GM23248 (cell line): ENCODE data around the gene FER. TPM values are rescaled to one million over a fixed set of nuclear protein-coding genes. Genes with fewer than 3 reads are reported as not detected.
"Not testable (repeated sequence)": the region's sequence is repeated elsewhere in the genome, so short reads cannot be mapped to it uniquely, and the experiment has no call there.

ENCODE experiments used
- DNase-seq: peaks from one replicate; pipeline ENCODE4 v3.0.0-alpha.2; 2015
- H2AFZ ChIP-seq: fragments of 200-600 bp; sonication (generic); 2 replicates; pipeline ENCODE4 v1.6.1; 2016; ENCODE audit warnings: antibody characterized with exemption
- H3F3A ChIP-seq: fragments of 200-600 bp; sonication (generic); 2 replicates; pipeline ENCODE4 v1.6.1; 2016; ENCODE audit warnings: mild to moderate bottlenecking, antibody characterized with exemption, mixed run types; ENCODE audit not compliant: insufficient read depth
- H3K27ac ChIP-seq: fragments of 200-600 bp; sonication (generic); 2 replicates; pipeline ENCODE4 v1.5.1; 2016; ENCODE audit warnings: mild to moderate bottlenecking
- H3K27me3 ChIP-seq: fragments of 200-600 bp; sonication (generic); replicated peaks from 2 replicates; pipeline ENCODE4 v1.6.1; 2016; ENCODE audit warnings: mild to moderate bottlenecking; ENCODE audit not compliant: insufficient read depth
- H3K36me3 ChIP-seq: fragments of 200-600 bp; sonication (generic); 2 replicates; pipeline ENCODE4 v1.6.1; 2016; ENCODE audit warnings: low read depth, mild to moderate bottlenecking
- H3K4me1 ChIP-seq: fragments of 200-600 bp; sonication (generic); 2 replicates; pipeline ENCODE4 v1.6.1; 2016; ENCODE audit warnings: mild to moderate bottlenecking; ENCODE audit not compliant: insufficient read depth
- H3K4me2 ChIP-seq: fragments of 200-600 bp; sonication (generic); one replicate; pipeline ENCODE4 v1.6.1; 2016; ENCODE audit warnings: mild to moderate bottlenecking; ENCODE audit not compliant: unreplicated experiment
- H3K4me3 ChIP-seq: fragments of 200-600 bp; sonication (generic); 2 replicates; pipeline ENCODE4 v1.5.1; 2016; ENCODE audit warnings: mild to moderate bottlenecking
- H3K79me2 ChIP-seq: fragments of 200-600 bp; sonication (generic); 2 replicates; pipeline ENCODE4 v1.6.1; 2016; ENCODE audit warnings: mild to moderate bottlenecking; ENCODE audit not compliant: insufficient read depth
- H3K9ac ChIP-seq: fragments of 200-600 bp; sonication (generic); 2 replicates; pipeline ENCODE4 v1.6.1; 2016; ENCODE audit warnings: mild to moderate bottlenecking
- H3K9me2 ChIP-seq: fragments of 200-600 bp; sonication (generic); 2 replicates; pipeline ENCODE4 v1.6.1; 2016; ENCODE audit warnings: mixed run types, mild to moderate bottlenecking, moderate library complexity; ENCODE audit not compliant: insufficient read depth
- H3K9me3 ChIP-seq: fragments of 200-600 bp; sonication (generic); one replicate; pipeline ENCODE4 v1.6.1; 2017; ENCODE audit warnings: low read depth
- H4K20me1 ChIP-seq: fragments of 200-600 bp; sonication (generic); 2 replicates; pipeline ENCODE4 v1.6.0; 2016; ENCODE audit not compliant: insufficient read depth
- EZH2 ChIP-seq: fragments of 200-600 bp; sonication (generic); IDR thresholded peaks from 2 replicates; pipeline ENCODE4 v1.6.1; 2018; ENCODE audit warnings: antibody characterized with exemption, mild to moderate bottlenecking; ENCODE audit not compliant: insufficient read depth, poor library complexity, severe bottlenecking
- EZH2phosphoT487 ChIP-seq: fragments of 200-600 bp; sonication (generic); IDR thresholded peaks from 2 replicates; pipeline ENCODE4 v1.6.1; 2018; ENCODE audit warnings: antibody characterized with exemption, moderate library complexity, mild to moderate bottlenecking, low read depth; ENCODE audit not compliant: insufficient read depth
- WGBS, 2 experiments: methylation state at CpG; one replicate each; pipeline ENCODE4 v1.1.6; 2015 to 2017; ENCODE audit warnings: low lambda C conversion rate in 2 of 2, low coverage in 1 of 2; ENCODE audit errors: missing lambda C conversion rate in 2 of 2; 5-methylcytosine and 5-hydroxymethylcytosine counted together
- in situ Hi-C: fragments of 300-500 bp; cut with MboI; formaldehyde crosslinking; loops from 2 replicates; pipeline ENCODE4 v1.15.0; 2020
- polyA plus RNA-seq: library from polyadenylated mRNA; unstranded; fragments of >200 nt; fragmentation: Nextera tagmentation; extraction: Ambion mirVana; gene quantifications from 2 replicates; pipeline ENCODE4 v1.2.1, GENCODE V29; 2016
- total RNA-seq: library from RNA; depleted of rRNA; stranded (reverse); fragments of >200 nt; shearing (Covaris generic); gene quantifications from 2 replicates; pipeline ENCODE4 v1.2.3, GENCODE V29; 2014

FER gene
- total and polyA plus RNA-seq, 2 experiments from 2014 or later = 16.6 to 24.9 TPM

DNA sequence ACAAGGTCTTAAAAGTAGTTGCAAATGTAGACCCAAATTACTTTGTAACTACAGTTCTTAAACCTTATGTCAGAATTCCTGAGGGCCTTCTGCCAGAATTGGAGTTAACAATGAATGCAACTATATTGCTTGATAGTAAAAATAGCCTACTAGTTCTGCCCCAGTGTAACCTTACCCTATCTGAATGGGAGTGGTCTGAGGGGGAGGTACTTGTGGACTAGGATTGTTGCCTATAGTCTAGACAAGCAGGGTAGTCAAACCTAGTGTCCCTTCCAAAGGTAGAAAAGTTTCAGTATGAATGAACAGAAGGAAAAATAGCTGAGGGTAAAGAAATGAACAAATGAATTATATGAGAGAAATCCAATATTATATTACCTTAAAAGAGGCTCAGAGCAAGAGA, 419.9 kb downstream of the FER start:
- Histone ChIP-seq H3K36me3 (no peaks in the 10 kb centered on the region), H3K79me2 (no peaks in the 10 kb centered on the region), H2AFZ (no peak overlapping the region), H3K27me3 (no peaks in the 10 kb centered on the region), H3K9me2 (no peaks in the 10 kb centered on the region), H3K9ac (no peak overlapping the region), H3K4me1 (no peaks in the 10 kb centered on the region), H3K4me3 (no peak overlapping the region), H3F3A (no peaks in the 10 kb centered on the region), H4K20me1 (no peaks in the 10 kb centered on the region), H3K4me2 (no peak overlapping the region), H3K27ac (no peak overlapping the region), H3K9me3 (no peaks in the 10 kb centered on the region)
- no peak for DNase-seq
- in situ Hi-C loops = no loop called here
- TF ChIP-seq EZH2phosphoT487 (no peak), EZH2 (no peak)

DNA sequence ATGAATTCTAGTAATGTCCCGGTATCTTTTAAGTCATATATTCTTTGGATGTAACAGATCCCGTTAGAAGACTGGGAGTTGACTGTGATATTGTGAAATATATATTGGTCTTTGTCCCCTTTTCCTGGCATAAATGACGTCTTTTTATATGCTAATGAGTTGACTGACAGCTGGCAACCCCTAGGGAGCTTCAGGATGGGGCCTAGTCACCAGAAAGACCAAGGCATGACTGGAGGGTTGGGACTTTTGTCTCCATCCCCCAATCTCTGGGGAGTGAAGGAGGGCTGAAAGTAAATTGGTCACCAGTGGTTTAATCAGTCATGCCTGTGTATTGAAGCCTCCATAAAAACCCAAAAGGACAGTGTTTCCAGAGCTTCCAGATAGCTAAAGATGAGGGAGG, 420.5 kb downstream of the FER start:
- Histone ChIP-seq H3F3A (no peaks in the 10 kb centered on the region), H3K27me3 (no peaks in the 10 kb centered on the region), H3K79me2 (no peaks in the 10 kb centered on the region), H3K9me3 (no peaks in the 10 kb centered on the region), H3K4me3 (no peak overlapping the region), H3K36me3 (no peaks in the 10 kb centered on the region), H2AFZ (no peak overlapping the region), H3K9me2 (no peaks in the 10 kb centered on the region), H4K20me1 (no peaks in the 10 kb centered on the region), H3K4me2 (no peak overlapping the region), H3K9ac (no peak overlapping the region), H3K4me1 (no peaks in the 10 kb centered on the region), H3K27ac (no peak overlapping the region)
- TF ChIP-seq EZH2 (no peak), EZH2phosphoT487 (no peak)
- WGBS, 2 experiments = 85 to 88% methylated on average over 3 of the region's 3 CpGs
- DNase-seq = no peak
- in situ Hi-C loops = no loop called here

DNA sequence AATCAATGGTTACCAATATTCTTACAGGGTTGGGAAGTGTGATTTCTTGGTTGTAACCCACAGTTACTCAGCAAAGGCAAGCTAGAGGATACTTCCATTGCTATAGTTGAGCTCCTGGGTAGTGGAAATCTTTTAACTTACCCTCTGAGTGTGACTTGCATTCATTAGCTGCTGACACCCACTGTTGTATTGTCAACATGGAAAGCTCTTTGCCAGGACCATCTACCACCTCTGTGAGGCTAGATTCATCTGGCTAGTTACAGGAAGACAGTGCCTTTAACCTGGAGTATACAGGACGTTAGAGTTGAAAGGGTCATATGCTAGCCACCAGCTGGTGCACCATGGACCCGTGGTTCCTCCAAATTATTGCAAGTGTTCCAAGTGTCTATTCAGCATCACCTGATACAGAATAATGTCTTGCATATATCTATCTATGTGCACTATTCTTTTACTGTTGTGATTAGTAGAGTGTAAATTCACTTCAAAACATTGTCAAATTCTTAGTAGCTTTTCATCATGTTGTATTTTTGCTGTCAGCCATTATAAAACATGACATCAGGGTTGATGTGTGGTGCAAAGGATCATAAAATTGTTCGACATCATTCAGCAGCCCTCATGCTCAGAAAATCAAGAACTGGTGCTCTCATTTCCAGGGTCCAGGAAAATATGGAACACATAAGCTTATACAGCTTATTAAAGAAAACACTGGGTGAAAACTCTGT, 423.1 kb downstream of the FER start:
- no peak overlapping the region for H2AFZ ChIP-seq
- H3K79me2 ChIP-seq = no peaks in the 10 kb centered on the region
- no peaks in the 10 kb centered on the region for H3K4me1 ChIP-seq
- no peak overlapping the region for H3K9ac ChIP-seq
- no peaks in the 10 kb centered on the region for H3K9me2 ChIP-seq
- no peak for DNase-seq
- no peaks in the 10 kb centered on the region for H4K20me1 ChIP-seq
- H3K27ac ChIP-seq = no peak overlapping the region
- no peaks in the 10 kb centered on the region for H3K27me3 ChIP-seq
- TF ChIP-seq EZH2phosphoT487 = no peak
- in situ Hi-C loops = no loop called here
- H3K9me3 ChIP-seq = no peaks in the 10 kb centered on the region
- no peak overlapping the region for H3K4me3 ChIP-seq
- no peaks in the 10 kb centered on the region for H3F3A ChIP-seq
- WGBS, 2 experiments = 81 to 82% methylated on average over 3 of the region's 3 CpGs
- no peak overlapping the region for H3K4me2 ChIP-seq
- H3K36me3 ChIP-seq = no peaks in the 10 kb centered on the region

DNA sequence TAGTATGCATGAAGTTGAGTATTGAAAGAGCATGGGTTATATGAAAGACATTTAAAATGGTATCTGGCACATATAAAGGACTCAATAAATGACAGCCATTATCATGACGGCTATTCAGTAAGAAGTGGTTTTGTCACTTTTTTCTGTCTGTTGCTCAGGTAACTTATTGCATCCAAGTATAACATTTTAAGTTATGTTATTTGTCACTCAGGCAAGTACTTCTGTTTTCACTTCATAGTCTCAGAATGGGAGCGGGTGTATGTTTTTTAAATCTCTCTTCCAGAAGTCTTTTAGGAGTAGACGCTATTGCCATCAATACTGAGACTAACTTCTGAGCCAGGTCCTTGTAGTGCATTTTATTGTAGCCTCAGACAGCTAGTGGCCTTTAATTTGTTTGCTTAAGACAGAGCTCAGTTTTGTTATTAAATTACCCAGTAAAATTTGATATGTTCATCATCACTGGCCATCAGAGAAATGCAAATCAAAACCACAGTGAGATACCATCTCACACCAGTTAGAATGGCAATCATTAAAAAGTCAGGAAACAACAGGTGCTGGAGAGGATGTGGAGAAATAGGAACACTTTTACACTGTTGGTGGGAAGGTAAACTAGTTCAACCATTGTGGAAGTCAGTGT, 423.9 kb downstream of the FER start:
- H3K9ac ChIP-seq, H2AFZ ChIP-seq: not testable (repeated sequence)

More for the DNA sequence above, 423.9 kb downstream of the FER start:
- H3K4me1 ChIP-seq, H3K9me2 ChIP-seq, H3K4me2 ChIP-seq, DNase-seq, in situ Hi-C loops, H3K4me3 ChIP-seq, H3K27me3 ChIP-seq, H3K9me3 ChIP-seq, H3K79me2 ChIP-seq, H3K36me3 ChIP-seq, H3K27ac ChIP-seq, H4K20me1 ChIP-seq, H3F3A ChIP-seq: not testable (repeated sequence)
- WGBS, 2 experiments = 96 to 99% methylated on average over 3 of the region's 3 CpGs
